ENCODE data around the gene SPACA4. TPM values are rescaled to one million over a fixed set of nuclear protein-coding genes. Genes with fewer than 3 reads are reported as not detected.
A peak's percentile ranks its signal among the peaks of the same experiment; 100 is the strongest.

SPACA4 gene
- total and polyA plus RNA-seq, 10 of the 15 experiments (the other 5 are each of a cell fraction or from before 2014, with no cell fraction given), result not detected

DNA sequence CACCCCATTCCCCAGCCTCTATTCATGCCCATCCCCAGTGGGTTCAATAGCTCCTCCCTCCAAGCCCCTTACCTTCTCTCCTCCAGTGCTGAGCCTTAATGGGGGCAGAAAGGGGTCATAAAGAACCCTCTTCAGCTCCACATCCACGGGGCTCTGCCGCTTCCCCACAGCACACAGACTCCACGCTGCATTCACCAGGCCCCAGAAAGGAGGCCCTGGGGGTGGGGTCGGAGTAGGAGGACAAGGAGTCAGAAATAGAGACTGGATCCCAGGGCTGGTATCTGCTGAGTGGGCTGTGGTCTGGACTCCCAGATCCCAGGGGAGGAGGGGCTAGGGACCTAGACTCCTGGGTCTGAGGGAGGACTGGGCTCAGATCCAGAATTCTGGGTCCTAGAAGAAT is 37.8 kb downstream of the SPACA4 start (continued):
- TF ChIP-seq, protein P1, sequence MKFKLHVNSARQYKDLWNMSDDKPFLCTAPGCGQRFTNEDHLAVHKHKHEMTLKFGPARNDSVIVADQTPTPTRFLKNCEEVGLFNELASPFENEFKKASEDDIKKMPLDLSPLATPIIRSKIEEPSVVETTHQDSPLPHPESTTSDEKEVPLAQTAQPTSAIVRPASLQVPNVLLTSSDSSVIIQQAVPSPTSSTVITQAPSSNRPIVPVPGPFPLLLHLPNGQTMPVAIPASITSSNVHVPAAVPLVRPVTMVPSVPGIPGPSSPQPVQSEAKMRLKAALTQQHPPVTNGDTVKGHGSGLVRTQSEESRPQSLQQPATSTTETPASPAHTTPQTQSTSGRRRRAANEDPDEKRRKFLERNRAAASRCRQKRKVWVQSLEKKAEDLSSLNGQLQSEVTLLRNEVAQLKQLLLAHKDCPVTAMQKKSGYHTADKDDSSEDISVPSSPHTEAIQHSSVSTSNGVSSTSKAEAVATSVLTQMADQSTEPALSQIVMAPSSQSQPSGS (IDR thresholded peaks at IDR 0.05; ENCODE audit: low read length), result no peak
- TF ChIP-seq, protein P2, sequence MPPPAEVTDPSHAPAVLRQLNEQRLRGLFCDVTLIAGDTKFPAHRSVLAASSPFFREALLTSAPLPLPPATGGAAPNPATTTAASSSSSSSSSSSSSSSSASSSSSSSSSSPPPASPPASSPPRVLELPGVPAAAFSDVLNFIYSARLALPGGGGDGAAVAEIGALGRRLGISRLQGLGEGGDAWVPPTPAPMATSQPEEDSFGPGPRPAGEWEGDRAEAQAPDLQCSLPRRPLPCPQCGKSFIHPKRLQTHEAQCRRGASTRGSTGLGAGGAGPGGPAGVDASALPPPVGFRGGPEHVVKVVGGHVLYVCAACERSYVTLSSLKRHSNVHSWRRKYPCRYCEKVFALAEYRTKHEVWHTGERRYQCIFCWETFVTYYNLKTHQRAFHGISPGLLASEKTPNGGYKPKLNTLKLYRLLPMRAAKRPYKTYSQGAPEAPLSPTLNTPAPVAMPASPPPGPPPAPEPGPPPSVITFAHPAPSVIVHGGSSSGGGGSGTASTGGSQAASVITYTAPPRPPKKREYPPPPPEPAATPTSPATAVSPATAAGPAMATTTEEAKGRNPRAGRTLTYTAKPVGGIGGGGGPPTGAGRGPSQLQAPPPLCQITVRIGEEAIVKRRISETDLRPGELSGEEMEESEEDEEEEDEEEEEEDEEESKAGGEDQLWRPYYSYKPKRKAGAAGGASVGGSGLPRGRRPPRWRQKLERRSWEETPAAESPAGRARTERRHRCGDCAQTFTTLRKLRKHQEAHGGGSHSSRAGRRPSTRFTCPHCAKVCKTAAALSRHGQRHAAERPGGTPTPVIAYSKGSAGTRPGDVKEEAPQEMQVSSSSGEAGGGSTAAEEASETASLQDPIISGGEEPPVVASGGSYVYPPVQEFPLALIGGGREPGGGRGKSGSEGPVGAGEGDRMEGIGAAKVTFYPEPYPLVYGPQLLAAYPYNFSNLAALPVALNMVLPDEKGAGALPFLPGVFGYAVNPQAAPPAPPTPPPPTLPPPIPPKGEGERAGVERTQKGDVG (CRISPR knock-in tag; IDR thresholded peaks at IDR 0.05), result no peak
- TF ChIP-seq CHD4 (IDR thresholded peaks at IDR 0.05), result no peak

DNA sequence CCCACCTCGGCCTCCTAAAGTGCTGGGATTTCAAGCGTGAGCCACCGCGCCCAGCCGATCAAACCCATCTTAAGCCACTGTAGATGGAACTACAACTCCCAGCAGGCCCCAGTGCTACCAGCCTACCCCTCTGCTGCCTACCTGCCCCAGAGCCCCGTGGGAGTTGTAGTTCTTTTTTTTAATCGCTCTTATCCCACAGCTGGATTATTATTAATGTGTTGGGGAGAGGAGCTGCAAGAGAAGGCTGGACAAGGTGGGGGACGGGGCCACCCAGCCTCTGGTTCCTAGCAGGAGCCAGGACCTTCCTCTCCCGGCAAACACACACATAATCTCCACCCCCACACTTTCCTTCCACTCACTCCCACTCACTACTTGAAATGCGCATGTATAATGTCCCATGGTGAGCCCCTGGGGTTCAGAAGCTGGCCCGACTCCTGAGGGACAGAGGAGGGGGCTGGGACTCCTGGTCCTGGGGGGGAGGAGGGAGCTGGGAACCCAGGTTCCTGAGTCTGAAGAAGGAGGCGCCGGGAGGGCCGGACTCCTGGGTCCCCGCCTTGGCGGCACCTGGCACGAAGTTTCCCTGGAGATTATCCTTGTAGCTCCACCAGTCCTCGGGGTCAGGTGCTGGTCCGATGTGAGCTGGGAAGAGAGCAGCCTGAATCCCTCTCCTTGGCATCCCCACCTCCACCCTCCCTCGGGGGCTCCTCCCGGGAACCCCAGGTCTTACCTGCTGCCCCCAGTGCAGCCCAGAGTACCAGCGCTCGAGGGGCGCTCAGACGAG is 38.5 kb downstream of the SPACA4 start:
- intact Hi-C loops (cut with micrococcal nuclease; ENCODE audit: unreplicated experiment) (loop anchor here (5.0 kb wide), 1 partner anchor 192 kb away; the partner anchor contains the start of gene HSD17B14), in situ Hi-C loops (cut with MboI) (loop anchor here (5.0 to 25.0 kb wide), 2 partner anchors 192 to 1242 kb away; partner anchors contain the start of genes AKT1S1, HSD17B14, IL4I1 and TBC1D17)
- 1% methylated on average over 25 of the region's 25 CpGs for WGBS (ENCODE audit: insufficient coverage, insufficient replicate concordance, low lambda C conversion rate, missing lambda C conversion rate)
- Histone ChIP-seq H3K4me3 (peak overlapping the region; percentile 91), H3K4me2 (ENCODE audit: control insufficient read depth, insufficient read depth) (peak overlapping the region; percentile 97), H3K27me3 (replicated peaks in 1 of 2; ENCODE audit: control insufficient read depth in 2 of 2, insufficient read depth in 2 of 2, low read length in 1 of 2) (no peaks in the 10 kb centered on the region), H3K9ac (ENCODE audit: control insufficient read depth, insufficient read depth, low read length) (peak overlapping the region; percentile 37; the same call in 1 of the 2 replicates), H3K9me3 (replicated peaks; ENCODE audit: control insufficient read depth, insufficient read depth, low read length) (no peaks in the 10 kb centered on the region), H3K79me2 (ENCODE audit: control insufficient read depth, insufficient read depth, low read length) (no peaks in the 10 kb centered on the region), H3K36me3 (ENCODE audit: control insufficient read depth in 2 of 2, insufficient read depth in 2 of 2, low read length in 1 of 2) (no peaks in the 10 kb centered on the region), H4K20me1 (ENCODE audit: control insufficient read depth, insufficient read depth) (no peaks in the 10 kb centered on the region), H3K4me1 (ENCODE audit: control insufficient read depth, insufficient read depth, low read length) (peaks cover 20% of the 10 kb centered on the region), H3K27ac (ENCODE audit: control insufficient read depth, insufficient read depth) (no peak overlapping the region), H2AFZ (ENCODE audit: control insufficient read depth, low read depth, low read length) (peak overlapping the region; percentile 88)
- BruUV-seq (replicated peaks), result no TSS peak
- ATAC-seq (peak; percentile 78), FAIRE-seq (peak; percentile 73), DNase-seq (ENCODE audit: low read depth, low spot score) (no peak)
- RAD21 ChIA-PET (ENCODE audit: unreplicated experiment), result interaction anchor here (0.5 to 2.1 kb wide), 26 partner anchors 11 to 1122 kb away, joined by 3 to 18 read pairs (median 4); partner anchors contain the start of genes AP2A1, GYS1, HSD17B14 and RPL18
- SMC1A ChIA-PET (ENCODE audit: uncharacterized antibody, unreplicated experiment), result interaction anchor here (0.7 to 2.4 kb wide), 14 partner anchors 7 to 348 kb away, joined by 3 to 13 read pairs (median 4); partner anchors contain the start of genes DBP, GYS1 and RUVBL2
- POLR2A ChIA-PET, result interaction anchor here (0.6 to 2.0 kb wide), 12 partner anchors 10 to 325 kb away, joined by 3 to 15 read pairs (median 4); partner anchors contain the start of genes PPP1R15A, RPL18 and SPHK2
- CTCF ChIA-PET, result interaction anchor here (0.6 to 3.6 kb wide), 23 partner anchors 7 to 355 kb away, joined by 3 to 31 read pairs (median 5); partner anchors contain the start of genes GYS1, HSD17B14, RPL18 and RUVBL2
- no peak for TF ChIP-seq TCF7 (IDR thresholded peaks at IDR 0.05; ENCODE audit: borderline replicate concordance)
- no peak for TF ChIP-seq SPI1 (IDR thresholded peaks at IDR 0.05; ENCODE audit: borderline replicate concordance, insufficient read depth, low read depth, low read length)
- TF ChIP-seq ZBED1 (IDR thresholded peaks at IDR 0.05; ENCODE audit: borderline replicate concordance), result no peak
- TF ChIP-seq HCFC1 (IDR thresholded peaks at IDR 0.05; ENCODE audit: low read length), result peak; percentile 99
- TF ChIP-seq KAT2A (conservative IDR thresholded peaks at IDR 0.05; ENCODE audit: control insufficient read depth, low read depth, low read length), result no peak
- no peak for TF ChIP-seq WRNIP1 (IDR thresholded peaks at IDR 0.05; ENCODE audit: borderline replicate concordance, low read depth, low read length)
- TF ChIP-seq EED (IDR thresholded peaks at IDR 0.05; ENCODE audit: low read depth), result no peak; the same call in 1 of the 2 replicates
- peak in 1 of 2 experiments; percentile 74; a peak in 2 of 3 replicates for TF ChIP-seq EGR1 (IDR thresholded peaks at IDR 0.05; ENCODE audit: borderline replicate concordance in 1 of 2, low read depth in 2 of 2, low read length in 2 of 2)
- no peak for TF ChIP-seq ZZZ3 (IDR thresholded peaks at IDR 0.05; ENCODE audit: control insufficient read depth, insufficient read length, low read depth)
- no peak for TF ChIP-seq HDAC2 (IDR thresholded peaks at IDR 0.05)
- TF ChIP-seq, protein P3, sequence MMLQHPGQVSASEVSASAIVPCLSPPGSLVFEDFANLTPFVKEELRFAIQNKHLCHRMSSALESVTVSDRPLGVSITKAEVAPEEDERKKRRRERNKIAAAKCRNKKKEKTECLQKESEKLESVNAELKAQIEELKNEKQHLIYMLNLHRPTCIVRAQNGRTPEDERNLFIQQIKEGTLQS (IDR thresholded peaks at IDR 0.05; ENCODE audit: borderline replicate concordance, extremely low read depth, low read depth, low read length), result peak; percentile 79; the same call in 1 of the 2 replicates
- TF ChIP-seq SREBF1 (IDR thresholded peaks at IDR 0.05; ENCODE audit: low read length), result peak; percentile 84
- no peak for TF ChIP-seq CBX3 (IDR thresholded peaks at IDR 0.05; ENCODE audit: borderline replicate concordance, low read depth)
- no peak for TF ChIP-seq BCL11A (IDR thresholded peaks at IDR 0.05; ENCODE audit: low read depth, low read length)

All from GM12878 (cell line).